GM19043 (cell line): ENCODE measurements around the gene CATSPERE.

Experiments
- ATAC-seq: cut with Tn5 transposase; IDR thresholded peaks from one replicate; pipeline ENCODE4 v1.9.1; 2021; ENCODE audit warnings: low read depth; ENCODE audit not compliant: unreplicated experiment

The CATSPERE gene, protein sequence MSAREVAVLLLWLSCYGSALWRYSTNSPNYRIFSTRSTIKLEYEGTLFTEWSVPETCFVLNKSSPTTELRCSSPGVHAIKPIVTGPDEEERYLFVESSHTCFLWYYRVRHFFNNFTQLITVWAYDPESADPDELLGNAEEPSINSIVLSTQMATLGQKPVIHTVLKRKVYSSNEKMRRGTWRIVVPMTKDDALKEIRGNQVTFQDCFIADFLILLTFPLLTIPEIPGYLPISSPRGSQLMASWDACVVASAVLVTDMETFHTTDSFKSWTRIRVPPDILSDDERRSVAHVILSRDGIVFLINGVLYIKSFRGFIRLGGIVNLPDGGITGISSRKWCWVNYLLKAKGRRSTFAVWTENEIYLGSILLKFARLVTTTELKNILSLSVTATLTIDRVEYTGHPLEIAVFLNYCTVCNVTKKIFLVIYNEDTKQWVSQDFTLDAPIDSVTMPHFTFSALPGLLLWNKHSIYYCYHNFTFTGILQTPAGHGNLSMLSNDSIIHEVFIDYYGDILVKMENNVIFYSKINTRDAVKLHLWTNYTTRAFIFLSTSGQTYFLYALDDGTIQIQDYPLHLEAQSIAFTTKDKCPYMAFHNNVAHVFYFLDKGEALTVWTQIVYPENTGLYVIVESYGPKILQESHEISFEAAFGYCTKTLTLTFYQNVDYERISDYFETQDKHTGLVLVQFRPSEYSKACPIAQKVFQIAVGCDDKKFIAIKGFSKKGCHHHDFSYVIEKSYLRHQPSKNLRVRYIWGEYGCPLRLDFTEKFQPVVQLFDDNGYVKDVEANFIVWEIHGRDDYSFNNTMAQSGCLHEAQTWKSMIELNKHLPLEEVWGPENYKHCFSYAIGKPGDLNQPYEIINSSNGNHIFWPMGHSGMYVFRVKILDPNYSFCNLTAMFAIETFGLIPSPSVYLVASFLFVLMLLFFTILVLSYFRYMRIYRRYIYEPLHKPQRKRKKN

DNA sequence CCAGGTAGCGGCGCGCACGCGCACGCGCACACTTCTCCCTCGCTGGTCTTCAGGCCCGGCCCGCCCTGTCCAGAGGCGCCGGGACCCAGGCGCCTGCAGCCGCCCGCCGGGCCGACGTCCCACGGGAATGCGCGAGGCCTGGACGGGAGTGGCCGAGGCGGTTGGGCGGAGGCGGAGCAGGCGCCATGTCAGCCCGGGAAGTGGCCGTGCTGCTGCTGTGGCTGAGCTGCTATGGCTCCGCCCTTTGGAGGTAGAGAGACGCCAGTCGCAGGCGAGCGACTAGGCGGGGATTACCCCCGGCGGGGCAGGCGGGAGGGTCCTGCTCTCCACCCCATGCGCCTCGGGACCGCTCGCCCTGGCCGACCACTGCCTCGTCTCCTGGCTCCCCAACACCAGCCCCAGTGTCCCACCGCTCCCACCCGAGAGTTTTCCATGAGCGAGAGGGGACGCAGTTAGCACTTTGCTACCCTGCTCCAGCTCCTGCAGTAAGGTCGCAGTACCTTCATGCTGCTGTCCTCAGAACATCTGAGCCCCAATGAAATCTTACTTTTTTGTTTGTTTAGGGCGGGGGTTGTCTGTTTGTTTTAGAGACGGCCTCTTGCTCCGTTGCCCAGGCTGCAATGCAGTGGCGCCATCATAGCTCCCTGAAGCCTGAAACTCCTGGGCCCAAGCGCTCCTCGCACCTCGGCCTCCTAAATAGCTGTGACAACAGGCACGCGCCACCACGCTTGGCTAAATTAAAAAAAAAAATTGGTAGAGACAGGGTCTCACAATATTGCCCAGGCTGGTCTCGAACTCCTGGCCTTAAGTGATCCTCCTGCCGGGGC is at the start of gene CATSPERE:
CATSPERE (plus strand) TSS at position 29 of the 827 bp plus-strand sequence; CDS start at position 186, 157 bp downstream.
- ATAC-seq: peak; percentile 98

DNA sequence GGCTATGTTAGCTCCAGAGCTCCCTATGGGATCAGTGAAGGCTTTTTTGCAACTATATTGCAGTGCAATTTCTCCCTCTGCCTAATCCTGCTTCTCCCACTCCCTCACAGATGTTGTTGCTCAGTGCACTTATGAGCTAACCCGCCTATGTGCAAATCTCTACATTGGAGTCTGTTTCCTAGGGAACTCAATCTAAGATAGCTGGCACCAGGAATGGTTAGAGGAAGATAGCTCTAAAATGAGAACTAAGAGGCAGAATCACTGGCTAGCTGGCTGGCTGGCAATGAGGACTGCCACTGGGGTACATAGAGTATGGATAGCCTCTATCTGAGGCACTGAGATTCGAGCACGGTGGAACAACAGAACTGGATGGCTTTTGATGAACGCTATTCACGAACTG is 48.9 kb upstream of the CATSPERE start:
- ATAC-seq: no peak

- no peak for ATAC-seq
These were observed 47.3 kb upstream of the CATSPERE start for GRCh38 chr1:244413736-244414135.

DNA sequence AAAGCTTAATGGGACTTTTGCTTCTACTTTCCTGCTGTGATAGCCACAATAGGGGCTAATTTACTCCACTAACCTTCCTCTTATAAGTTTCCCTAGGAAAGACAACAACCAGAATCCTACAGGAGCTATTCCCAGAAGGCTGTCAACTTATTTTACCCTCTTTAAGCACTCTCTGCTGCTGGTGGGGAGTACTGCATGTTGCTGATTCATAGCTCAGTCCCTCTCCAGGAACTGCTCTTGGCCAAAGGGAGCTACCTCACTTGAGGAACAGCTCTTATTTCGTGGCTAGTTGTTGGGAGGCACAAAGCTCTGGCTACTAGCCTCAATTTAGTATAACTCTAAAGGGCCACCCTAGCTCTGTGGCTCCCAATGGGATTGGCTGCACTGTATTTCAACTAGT is 46.5 kb upstream of the CATSPERE start:
- no peak for ATAC-seq

DNA sequence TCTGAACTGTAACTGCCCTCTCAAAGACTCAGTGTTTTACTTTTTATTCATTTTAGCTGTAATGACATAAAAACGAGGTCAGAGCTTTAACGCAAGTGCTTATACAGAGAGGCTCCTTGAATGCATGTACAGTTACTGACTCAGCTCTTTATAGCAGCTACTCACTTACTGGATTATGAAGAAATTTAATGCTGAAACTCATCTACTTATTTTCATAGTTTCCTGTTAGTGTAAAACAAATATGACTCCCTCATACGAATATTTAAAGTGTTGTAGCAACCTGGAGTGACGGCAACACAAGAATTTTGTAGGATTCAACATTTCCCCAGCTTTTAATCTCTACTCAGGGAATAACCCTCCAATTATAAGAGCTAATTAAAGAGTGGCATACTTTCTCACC is 42.0 kb upstream of the CATSPERE start:
- no peak for ATAC-seq

DNA sequence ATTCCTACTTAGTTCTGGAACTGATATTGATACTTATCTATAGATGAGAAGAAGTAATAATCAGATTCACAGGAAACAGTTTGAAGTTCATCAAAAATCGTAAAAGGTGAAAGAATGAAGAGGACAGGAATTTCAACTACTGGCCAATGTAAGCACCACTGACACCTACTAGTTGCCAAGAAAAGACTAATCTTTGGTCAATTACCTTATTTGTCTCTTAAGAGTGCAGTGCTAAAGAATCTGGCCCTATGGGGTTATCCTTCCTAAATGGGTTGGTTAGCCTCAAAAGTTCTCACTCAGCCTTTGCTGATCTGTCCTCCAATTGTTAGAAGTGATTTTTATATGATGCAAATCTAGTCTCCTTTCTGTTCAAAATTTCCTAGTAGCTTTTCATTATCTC is 38.9 kb upstream of the CATSPERE start:
- no peak for ATAC-seq

- ATAC-seq: no peak
These were observed 36.3 kb upstream of the CATSPERE start for GRCh38 chr1:244424649-244425334.

GRCh38 chr1:244427647-244428046 is 33.4 kb upstream of the CATSPERE start:
- ATAC-seq: no peak

DNA sequence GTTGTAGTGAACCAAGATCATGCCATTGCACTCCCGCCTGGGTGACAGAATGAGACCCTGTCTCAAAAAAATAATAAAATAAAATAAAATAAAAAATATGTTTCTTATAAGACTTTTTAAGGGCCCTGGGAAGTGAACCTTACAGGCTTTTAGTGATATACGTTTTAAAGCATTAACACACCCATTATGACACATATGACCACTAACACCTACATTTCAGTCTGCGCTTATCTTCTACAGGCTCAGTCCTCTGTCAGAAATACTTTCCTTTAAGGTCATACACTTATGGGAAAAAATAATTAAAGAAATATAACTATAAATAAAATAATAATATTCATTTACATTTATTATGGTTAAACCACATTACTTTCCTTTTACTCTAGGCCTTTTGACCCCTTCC is 31.3 kb upstream of the CATSPERE start:
- no peak for ATAC-seq

GRCh38 chr1:244431166-244431565 is 29.9 kb upstream of the CATSPERE start:
- no peak for ATAC-seq

DNA sequence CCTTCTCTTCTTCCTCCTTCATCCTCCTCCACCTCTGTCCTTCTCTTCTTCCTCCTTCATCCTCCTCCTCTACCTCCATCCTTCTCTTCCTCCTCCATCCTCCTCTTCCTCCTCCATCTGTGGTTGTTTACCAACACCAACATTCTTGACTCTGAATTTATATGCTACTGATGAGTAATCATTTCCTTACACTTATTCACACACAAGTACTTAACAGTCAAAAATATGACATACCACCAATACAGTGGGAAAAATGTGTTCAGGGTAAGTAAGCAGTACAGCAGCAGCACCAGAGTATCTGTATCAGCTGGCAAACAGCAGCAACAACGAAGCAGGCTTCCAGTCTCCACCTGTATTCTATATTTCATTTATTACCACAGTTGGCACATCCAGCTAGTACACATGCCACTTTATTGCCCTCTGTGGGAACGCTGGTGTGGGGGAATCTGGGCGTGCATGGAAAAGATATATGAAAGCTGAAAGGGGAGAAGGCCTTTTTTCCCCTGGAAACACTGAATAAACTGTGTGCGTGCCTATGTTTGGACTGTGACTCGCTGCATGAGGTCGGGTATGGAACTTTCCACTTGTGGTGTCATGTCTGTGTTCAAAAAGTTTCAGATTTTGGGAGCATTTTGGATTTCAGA is 25.4 kb upstream of the CATSPERE start:
- ATAC-seq: no peak

DNA sequence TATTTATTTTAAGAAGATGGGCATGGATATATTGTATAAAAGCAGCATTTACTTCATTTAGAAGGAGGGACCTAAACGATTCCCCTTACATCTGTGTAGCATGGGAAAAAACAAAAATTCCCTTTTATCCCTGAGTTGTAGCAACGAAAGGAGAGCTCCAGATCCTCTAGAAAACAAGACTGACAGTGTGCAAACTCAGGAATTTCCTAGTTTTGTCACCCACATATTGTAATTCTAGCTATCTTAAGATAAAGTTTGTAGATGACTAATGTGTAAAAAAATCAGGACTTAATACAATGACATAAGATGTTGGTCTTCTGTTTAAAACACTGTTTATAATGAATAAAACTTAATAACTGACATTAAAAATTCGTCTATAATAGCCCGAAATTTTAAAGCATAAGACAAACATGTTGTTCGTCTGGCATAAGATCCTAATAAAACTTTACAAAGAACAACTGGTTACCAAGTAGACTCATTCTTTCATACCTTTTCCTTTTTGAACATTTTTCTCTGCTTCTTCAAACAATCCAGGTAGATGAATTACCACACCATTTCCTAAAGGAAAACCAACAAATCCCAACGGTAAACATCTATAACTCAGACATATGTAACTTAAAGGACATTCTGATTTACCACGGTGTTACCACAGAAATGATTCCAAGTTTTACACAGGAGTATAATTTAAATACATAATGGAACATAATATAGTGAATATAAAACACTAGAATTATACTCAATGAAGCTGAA is 24.6 kb upstream of the CATSPERE start:
- no peak for ATAC-seq

GRCh38 chr1:244437086-244437468 is 24.0 kb upstream of the CATSPERE start:
- no peak for ATAC-seq

GRCh38 chr1:244439391-244440032 is 21.6 kb upstream of the CATSPERE start:
- no peak for ATAC-seq

GRCh38 chr1:244442850-244443249 is 18.2 kb upstream of the CATSPERE start:
- no peak for ATAC-seq

GRCh38 chr1:244444854-244445253 is 16.2 kb upstream of the CATSPERE start:
- ATAC-seq: no peak

GRCh38 chr1:244445320-244446181 is 15.5 kb upstream of the CATSPERE start:
- ATAC-seq: no peak
